Renal cortical epithelial cell (primary cell): ENCODE data around the gene ZNF165. TPM values are rescaled to one million over a fixed set of nuclear protein-coding genes. Genes with fewer than 3 reads are reported as not detected.
"Not testable (repeated sequence)": the region's sequence is repeated elsewhere in the genome, so short reads cannot be mapped to it uniquely, and the experiment has no call there.

Experiments used
- DNase-seq: peaks from one replicate; pipeline ENCODE4 v3.0.0-alpha.2; 2011; ENCODE audit warnings: low read depth
- total RNA-seq: library from RNA; depleted of rRNA; stranded (reverse); fragments of >200 nt; gene quantifications from 2 replicates; pipeline ENCODE4 v1.2.3, GENCODE V29; 2014

ZNF165 gene
- total RNA-seq: 2.4 and 3.5 TPM in 2 replicates

DNA sequence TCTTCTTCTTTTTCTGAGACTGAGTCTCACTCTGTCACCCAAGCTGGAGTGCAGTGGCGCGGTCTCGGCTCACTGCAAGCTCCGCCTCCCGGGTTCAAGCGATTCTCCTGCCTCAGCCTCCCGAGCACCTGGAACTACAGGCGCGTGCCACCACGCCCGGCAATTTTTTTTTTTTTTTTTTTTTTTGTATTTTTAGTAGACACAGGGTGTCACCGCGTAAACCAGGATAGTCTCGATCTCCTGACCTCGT lies at the start of gene ZNF165:
ZNF165 (plus strand) TSS at position 188 of the 250 bp plus-strand sequence. CDS start 4,913 bp downstream, outside the sequence.
- not testable (repeated sequence) for DNase-seq

GRCh38 chr6:28053584-28053983 lies 26.8 kb upstream of the ZNF165 start:
- no peak for DNase-seq

DNA sequence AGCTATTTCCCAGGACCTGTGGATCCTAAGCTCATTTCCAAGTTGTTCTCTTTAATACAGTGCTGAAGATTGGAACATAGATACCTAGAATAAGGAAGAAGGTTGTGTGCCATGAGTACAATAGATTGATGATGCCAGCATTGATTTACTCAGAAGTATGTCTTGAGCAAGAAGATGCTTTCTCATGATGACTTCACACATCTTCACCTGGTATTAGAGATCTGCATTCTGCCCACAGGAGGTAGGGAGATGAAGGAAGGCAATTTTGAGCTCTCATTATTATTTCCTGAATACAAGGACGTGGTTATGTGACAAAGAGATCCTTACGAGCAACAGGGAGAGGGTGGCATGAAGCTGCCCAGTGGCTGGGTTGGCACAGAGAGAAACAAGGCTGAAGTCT lies 20.0 kb upstream of the ZNF165 start:
- no peak for DNase-seq

DNA sequence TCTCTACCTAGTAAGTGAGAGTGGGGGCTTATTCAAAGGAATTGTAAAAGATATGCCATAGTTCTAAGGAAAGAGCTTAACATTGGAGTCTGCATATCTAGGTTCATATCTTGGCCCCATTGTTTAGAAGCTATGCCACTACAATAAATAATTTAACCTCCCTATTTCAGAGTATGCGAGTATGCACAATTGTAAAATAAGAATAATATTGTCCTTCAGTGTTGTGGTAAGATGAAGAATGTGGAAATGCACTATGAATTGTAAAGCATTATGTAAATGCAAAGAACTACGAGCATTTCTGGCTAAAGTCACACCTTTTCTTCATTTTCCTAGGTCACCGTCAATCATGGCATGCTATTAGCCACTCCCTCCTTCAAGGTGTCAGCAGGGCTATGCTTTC lies 16.1 kb upstream of the ZNF165 start:
- no peak for DNase-seq

GRCh38 chr6:28068067-28068466 lies 12.3 kb upstream of the ZNF165 start:
- DNase-seq: no peak

DNA sequence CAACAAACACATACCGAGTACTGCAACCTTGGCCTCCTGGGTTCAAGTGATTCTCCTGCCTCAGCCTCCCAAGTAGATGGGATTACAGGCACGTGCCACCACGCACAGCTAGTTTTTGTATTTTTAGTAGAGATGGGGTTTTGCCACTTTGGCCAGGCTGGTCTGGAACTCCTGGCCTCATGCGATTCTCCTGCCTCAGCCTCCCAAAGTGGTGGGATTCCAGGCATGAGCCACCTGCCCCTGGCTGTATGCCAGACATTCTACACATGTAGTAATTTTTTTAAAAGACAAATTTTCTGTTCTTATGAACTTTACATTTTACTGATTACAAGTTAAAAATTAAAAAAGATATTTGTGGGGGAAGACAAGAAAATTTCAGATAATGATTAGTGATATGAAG lies 9.4 kb upstream of the ZNF165 start:
- DNase-seq: not testable (repeated sequence)

DNA sequence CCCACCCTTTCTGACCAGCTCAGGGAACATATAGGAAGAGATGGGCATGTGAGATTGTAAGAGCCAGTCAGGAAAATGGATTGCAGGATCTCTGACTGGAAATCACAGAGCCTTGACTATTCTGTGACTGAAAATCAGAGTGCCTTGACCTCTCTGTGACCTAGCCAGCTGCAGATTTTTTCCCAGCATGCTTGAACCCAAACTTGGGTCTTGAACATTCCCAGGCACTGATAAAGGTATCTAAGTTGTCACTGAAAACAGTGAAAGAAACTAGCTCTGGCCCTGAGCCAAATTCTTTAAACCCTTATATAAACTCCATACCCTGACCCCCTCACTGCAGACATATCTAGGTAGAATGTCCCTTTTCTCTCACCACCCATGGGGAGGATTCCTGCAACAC lies 2.3 kb upstream of the ZNF165 start:
- DNase-seq: no peak

- DNase-seq: no peak
These were observed 1.5 kb upstream of the ZNF165 start for GRCh38 chr6:28078836-28079235.

DNA sequence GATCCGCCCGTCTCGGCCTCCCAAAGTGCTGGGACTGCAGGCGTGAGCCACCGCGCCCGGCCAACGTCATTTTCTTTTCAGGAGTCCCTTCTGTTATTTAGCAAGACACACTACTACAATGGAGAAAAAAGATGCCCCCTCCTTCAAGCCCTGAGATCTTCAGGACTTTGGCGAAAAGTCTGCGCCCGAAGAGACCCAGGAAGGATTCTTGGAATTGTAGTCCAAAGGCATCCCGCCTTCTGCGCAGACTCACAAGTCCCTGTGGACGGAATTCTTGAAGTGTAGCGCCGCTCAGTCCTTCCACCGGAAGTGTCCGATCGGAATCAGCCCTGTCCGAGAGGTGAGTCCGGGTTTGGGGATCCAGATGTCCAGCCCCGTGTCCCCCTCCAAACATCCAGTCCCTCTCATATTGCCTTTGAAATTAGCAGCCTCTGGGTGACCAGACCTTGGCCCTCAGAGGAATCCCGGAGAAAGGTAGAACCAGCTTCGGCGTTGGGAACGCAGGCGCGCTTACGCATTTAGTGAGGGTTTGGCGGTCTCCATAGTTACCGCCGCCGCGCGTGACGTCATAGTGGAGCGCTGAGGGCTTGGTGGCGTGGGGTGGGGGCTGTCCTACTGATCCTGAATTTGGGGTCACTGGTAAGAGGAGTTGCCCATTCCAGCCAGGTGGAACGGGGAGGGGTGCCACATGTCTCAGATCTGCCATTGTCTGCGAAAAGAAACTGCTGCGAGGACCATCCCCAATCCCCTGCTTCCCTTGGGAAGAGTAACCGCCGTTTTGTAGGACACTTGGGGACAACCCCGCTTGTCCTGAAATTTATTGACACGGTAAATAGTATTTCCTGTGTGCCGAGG lies 490 bp downstream of the ZNF165 start:
- peak; percentile 93 for DNase-seq

- no peak for DNase-seq
These were observed 1.1 kb downstream of the ZNF165 start for GRCh38 chr6:28081486-28081751.

- DNase-seq: peak; percentile 1
These were observed 2.6 kb downstream of the ZNF165 start for GRCh38 chr6:28082939-28083338.

DNA sequence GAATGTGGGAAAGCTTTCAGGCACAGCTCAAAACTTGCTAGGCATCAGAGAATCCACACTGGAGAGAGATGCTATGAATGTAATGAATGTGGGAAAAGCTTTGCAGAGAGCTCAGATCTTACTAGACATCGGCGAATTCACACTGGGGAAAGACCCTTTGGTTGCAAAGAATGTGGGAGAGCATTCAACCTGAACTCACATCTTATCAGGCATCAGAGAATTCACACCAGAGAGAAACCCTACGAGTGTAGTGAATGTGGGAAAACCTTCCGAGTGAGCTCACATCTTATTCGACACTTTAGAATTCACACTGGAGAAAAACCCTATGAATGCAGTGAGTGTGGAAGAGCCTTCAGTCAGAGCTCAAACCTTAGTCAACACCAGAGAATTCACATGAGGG lies 8.7 kb downstream of the ZNF165 start:
- no peak for DNase-seq

GRCh38 chr6:28090917-28091586 lies 10.7 kb downstream of the ZNF165 start:
- no peak for DNase-seq

- not testable (repeated sequence) for DNase-seq
These were observed 21.9 kb downstream of the ZNF165 start for GRCh38 chr6:28102222-28102621.

GRCh38 chr6:28102699-28103098 lies 22.3 kb downstream of the ZNF165 start:
- DNase-seq: not testable (repeated sequence)

- DNase-seq: peak; percentile 69
These were observed 24.2 kb downstream of the ZNF165 start for GRCh38 chr6:28104392-28105244.

- DNase-seq: peak; percentile 38
These were observed 24.9 kb downstream of the ZNF165 start for GRCh38 chr6:28105245-28105639.

DNA sequence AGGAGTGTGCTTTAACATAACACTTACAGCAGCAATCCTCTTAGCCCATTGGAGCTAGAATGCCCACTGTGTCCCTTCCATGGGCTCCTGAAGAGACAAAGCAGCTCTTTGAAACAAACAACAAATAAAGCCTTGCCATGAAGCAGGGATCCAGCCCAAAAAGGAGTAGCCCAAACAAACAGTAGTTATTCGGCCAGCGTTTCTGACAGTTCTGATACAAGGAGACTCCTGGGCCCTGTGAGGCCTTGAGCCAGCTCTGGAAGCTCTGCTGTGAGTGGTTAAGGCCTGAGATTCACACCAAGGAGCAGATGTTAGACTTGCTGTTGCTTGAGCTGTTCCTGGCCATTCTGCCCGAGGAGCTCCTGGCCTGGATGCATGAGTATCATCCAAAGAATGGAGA lies 27.1 kb downstream of the ZNF165 start:
- DNase-seq: no peak

DNA sequence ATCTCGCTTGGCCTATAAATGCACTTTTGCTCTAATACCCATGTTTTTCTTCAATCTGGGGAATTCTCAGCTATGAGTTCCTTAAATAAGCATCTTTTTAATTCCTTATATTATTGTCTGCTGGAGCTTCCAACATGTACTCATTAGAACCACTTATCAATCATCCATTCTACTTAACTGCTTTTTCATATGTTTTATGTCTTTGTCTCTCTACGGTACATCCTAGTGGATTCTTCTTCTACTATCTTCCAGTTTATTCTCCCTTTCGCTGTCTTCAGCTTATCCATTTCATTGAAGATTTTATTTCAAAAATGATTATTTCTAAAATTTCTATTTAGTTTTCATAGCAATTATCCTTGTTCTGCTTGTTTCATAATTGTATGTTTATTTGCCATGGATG lies 31.6 kb downstream of the ZNF165 start:
- no peak for DNase-seq

- DNase-seq: no peak
These were observed 35.4 kb downstream of the ZNF165 start for GRCh38 chr6:28115799-28116198.

- DNase-seq: no peak
These were observed 37.1 kb downstream of the ZNF165 start for GRCh38 chr6:28117386-28118050.

DNA sequence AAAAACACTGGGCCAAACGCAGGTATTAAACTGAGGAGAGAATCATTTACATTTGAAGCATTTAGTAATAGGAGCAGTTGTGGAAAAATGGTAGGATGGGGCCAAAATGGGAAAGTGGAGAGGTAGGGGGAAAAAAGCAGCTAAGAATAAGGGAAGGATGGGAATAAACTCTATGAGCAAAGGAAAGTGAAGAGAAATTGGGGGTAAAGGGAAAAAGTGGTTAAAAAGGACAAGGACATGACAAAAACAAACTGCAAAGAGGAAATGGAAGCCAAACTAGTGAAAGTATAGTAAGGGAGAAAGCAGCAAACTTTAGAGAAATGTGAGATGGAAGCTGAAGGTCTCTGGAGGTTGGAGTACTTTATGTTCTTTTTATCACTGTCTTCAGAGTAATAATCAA lies 37.8 kb downstream of the ZNF165 start:
- DNase-seq: no peak
